PC-9 (cell line): ENCODE results near the gene ELOVL7.

ENCODE experiments used
- CTCF ChIP-seq: fragments of 200-600 bp; sonication (generic); conservative IDR thresholded peaks from 2 replicates; pipeline ENCODE4 v1.6.1; 2017; ENCODE audit warnings: mixed run types, antibody characterized with exemption, mild to moderate bottlenecking, moderate library complexity
- EZH2 ChIP-seq: fragments of 200-600 bp; sonication (generic); IDR thresholded peaks from 2 replicates; pipeline ENCODE4 v1.8.0; 2017; ENCODE audit warnings: antibody characterized with exemption, low read depth

- TF ChIP-seq CTCF (no peak), EZH2 (no peak)
Observed at GRCh38 chr5:60846298-60846697, 2.2 kb upstream of the ELOVL7 start.
